Activated T-cell treated with anti-CD3 and anti-CD28 coated beads for 1 hour (primary cell): ENCODE data around the gene MCC.

ENCODE experiments used
- DNase-seq: peaks from one replicate; pipeline ENCODE4 v3.0.0-alpha.2; 2020; ENCODE audit warnings: low read depth

Gene MCC

GRCh38 chr5:113199122-113199905 is 288.9 kb downstream of the MCC start:
- DNase-seq: no peak

- no peak for DNase-seq
Measured at GRCh38 chr5:113197456-113198200, 290.6 kb downstream of the MCC start.

GRCh38 chr5:113195771-113196170 is 292.5 kb downstream of the MCC start:
- no peak for DNase-seq

- DNase-seq: no peak
Measured at GRCh38 chr5:113195251-113195650, 293.0 kb downstream of the MCC start.

- no peak for DNase-seq
Measured at GRCh38 chr5:113194591-113194990, 293.7 kb downstream of the MCC start.

GRCh38 chr5:113194125-113194524 is 294.1 kb downstream of the MCC start:
- DNase-seq: no peak

- DNase-seq: no peak
Measured at GRCh38 chr5:113193311-113193978, 294.8 kb downstream of the MCC start.

- DNase-seq: no peak
Measured at GRCh38 chr5:113192541-113192940, 295.7 kb downstream of the MCC start.

GRCh38 chr5:113190347-113190746 is 297.9 kb downstream of the MCC start:
- no peak for DNase-seq

GRCh38 chr5:113189291-113189690 is 299.0 kb downstream of the MCC start:
- DNase-seq: no peak

- no peak for DNase-seq
Measured at GRCh38 chr5:113188436-113188835, 299.8 kb downstream of the MCC start.

- no peak for DNase-seq
Measured at GRCh38 chr5:113187906-113188305, 300.3 kb downstream of the MCC start.

- DNase-seq: no peak
Measured at GRCh38 chr5:113186061-113186460, 302.2 kb downstream of the MCC start.

- DNase-seq: no peak
Measured at GRCh38 chr5:113183694-113184093, 304.6 kb downstream of the MCC start.

GRCh38 chr5:113182658-113183344 is 305.5 kb downstream of the MCC start:
- DNase-seq: no peak

- no peak for DNase-seq
Measured at GRCh38 chr5:113181853-113182490, 306.3 kb downstream of the MCC start.

GRCh38 chr5:113181409-113181808 is 306.8 kb downstream of the MCC start:
- no peak for DNase-seq

GRCh38 chr5:113179156-113179555 is 309.1 kb downstream of the MCC start:
- no peak for DNase-seq

GRCh38 chr5:113178073-113178779 is 310.0 kb downstream of the MCC start:
- no peak for DNase-seq

GRCh38 chr5:113177225-113177624 is 311.0 kb downstream of the MCC start:
- DNase-seq: no peak

GRCh38 chr5:113176734-113177133 is 311.5 kb downstream of the MCC start:
- DNase-seq: no peak
